GM06990 (cell line): ENCODE results near the gene PIGR.

ENCODE experiments used
- DNase-seq: peaks from one replicate; pipeline ENCODE4 v3.0.0-alpha.2; 2011; ENCODE audit not compliant: insufficient read length; ENCODE audit errors: extremely low read depth
- H3K27me3 ChIP-seq: replicated peaks from 2 replicates; pipeline ENCODE4 v1.6.0; 2011; ENCODE audit warnings: low read length; ENCODE audit not compliant: control insufficient read depth, insufficient read depth
- H3K36me3 ChIP-seq: 2 replicates; pipeline ENCODE4 v1.5.1; 2011; ENCODE audit warnings: low read length; ENCODE audit not compliant: control insufficient read depth, insufficient read depth
- H3K4me3 ChIP-seq: replicated peaks from 2 replicates; pipeline ENCODE4 v1.5.1; 2011; ENCODE audit warnings: low read depth, mild to moderate bottlenecking, control low read depth, low read length
- CTCF ChIP-seq: IDR thresholded peaks from 2 replicates; pipeline ENCODE4 v1.5.1; 2011; ENCODE audit warnings: low read length, control low read depth, mild to moderate bottlenecking, inconsistent platforms; ENCODE audit not compliant: insufficient read depth, poor library complexity, severe bottlenecking

Gene PIGR

GRCh38 chr1:206883160-206883559 is 63.1 kb downstream of the PIGR start:
- Histone ChIP-seq H3K4me3 (no peak overlapping the region), H3K27me3 (no peaks in the 10 kb centered on the region; the same call in 1 of the 2 replicates), H3K36me3 (no peaks in the 10 kb centered on the region)
- DNase-seq: no peak
- no peak for TF ChIP-seq CTCF

- Histone ChIP-seq H3K27me3 (no peaks in the 10 kb centered on the region; the same call in 1 of the 2 replicates), H3K4me3 (no peak overlapping the region), H3K36me3 (no peaks in the 10 kb centered on the region)
- no peak for DNase-seq
- peak; percentile 22 for TF ChIP-seq CTCF
Measured at GRCh38 chr1:206882555-206882954, 63.7 kb downstream of the PIGR start.

GRCh38 chr1:206880314-206880713 is 66.0 kb downstream of the PIGR start:
- H3K27me3 ChIP-seq: no peaks in the 10 kb centered on the region; the same call in 1 of the 2 replicates
- no peak for DNase-seq
- no peak overlapping the region for H3K4me3 ChIP-seq
- no peaks in the 10 kb centered on the region for H3K36me3 ChIP-seq
- TF ChIP-seq CTCF: no peak
